ENCODE data around the gene TMEM132C. TPM values are rescaled to one million over a fixed set of nuclear protein-coding genes. Genes with fewer than 3 reads are reported as not detected.

Gene TMEM132C
- total and polyA plus RNA-seq, 2 of the 4 experiments (the other 2 are of a cell fraction): not detected

DNA sequence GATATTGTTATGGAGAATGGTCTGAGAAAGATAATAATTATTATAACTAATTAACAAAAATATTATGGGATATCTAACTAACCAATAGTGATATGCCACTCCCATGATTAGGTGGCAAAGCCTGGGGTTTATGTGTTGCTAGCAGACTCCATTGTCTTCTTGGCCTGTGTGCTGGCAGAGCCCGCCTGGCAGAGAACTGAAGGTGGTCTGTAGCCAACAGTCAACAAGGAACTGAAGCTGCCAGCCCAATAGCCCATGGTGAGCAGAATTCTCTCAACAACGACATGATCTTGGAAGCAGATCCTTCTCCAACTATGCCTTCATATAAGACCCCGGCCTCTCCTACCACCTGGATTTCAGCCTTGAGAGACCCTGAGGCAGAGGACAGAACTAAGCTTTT lies 298.0 kb downstream of the TMEM132C start:
- no peak overlapping the region for H3K23ac ChIP-seq (ENCODE audit: low read depth, low read length)
- no TSS peak for BruUV-seq (replicated peaks)
- H2BK120ac ChIP-seq (ENCODE audit: low read depth, low read length): no peak overlapping the region
- no peak overlapping the region for H3K56ac ChIP-seq (ENCODE audit: extremely low read depth, insufficient read depth, low read length)
- H4K91ac ChIP-seq (ENCODE audit: insufficient read depth, low read depth, low read length): no peak overlapping the region
- no peak overlapping the region for H2BK5ac ChIP-seq (ENCODE audit: low read depth, low read length, poor library complexity, severe bottlenecking)
- no peak overlapping the region for H2AK5ac ChIP-seq (ENCODE audit: low read depth, low read length)
- H3K4me1 ChIP-seq (ENCODE audit: control insufficient read depth, insufficient read depth, low read length): no peaks in the 10 kb centered on the region
- H2AK9ac ChIP-seq (replicated peaks; ENCODE audit: low read depth, low read length, poor library complexity): no peak overlapping the region
- in situ Hi-C loops (cut with MboI; ENCODE audit: low sequenced_read_pairs): no loop called here
- CTCF ChIA-PET: no interaction called here
- no peak overlapping the region for H3K9ac ChIP-seq (ENCODE audit: low read depth, low read length)
- no peak for ATAC-seq (ENCODE audit: low read depth)
- no peaks in the 10 kb centered on the region for H3K36me3 ChIP-seq (ENCODE audit: control insufficient read depth, insufficient read depth, low read length)
- DNase-seq: no peak
- H3K9me1 ChIP-seq (ENCODE audit: insufficient read depth, low read length): no peaks in the 10 kb centered on the region
- H4K8ac ChIP-seq (ENCODE audit: low read depth in 2 of 2, low read length in 2 of 2): no peak overlapping the region
- H3K18ac ChIP-seq (ENCODE audit: low read depth, low read length): no peak overlapping the region
- no peak overlapping the region for H2AFZ ChIP-seq (replicated peaks; ENCODE audit: low read length, poor library complexity)
- no peak overlapping the region for H3K4ac ChIP-seq (ENCODE audit: low read depth, low read length)
- POLR2A ChIA-PET (ENCODE audit: unreplicated experiment): no interaction called here
- TF ChIP-seq MAZ (IDR thresholded peaks at IDR 0.05; ENCODE audit: borderline replicate concordance, low read depth, low read length) (no peak), RAD21 (IDR thresholded peaks at IDR 0.05; ENCODE audit: low read length) (no peak)
- H3K79me1 ChIP-seq (ENCODE audit: low read depth in 1 of 2, low read length in 2 of 2): no peaks in the 10 kb centered on the region
- H3K27me3 ChIP-seq (ENCODE audit: control insufficient read depth, insufficient read depth, low read length): no peaks in the 10 kb centered on the region
- WGBS, 2 experiments (ENCODE audit: extremely low coverage in 2 of 2, insufficient read length in 1 of 2): 20% methylated on average over 1 of the region's 3 CpGs; no CpG with 5 or more reads in 1 of the 2 experiments
- H3K4me3 ChIP-seq (ENCODE audit: insufficient read depth, low read depth, low read length): no peak overlapping the region
- no peak overlapping the region for H3K4me2 ChIP-seq (ENCODE audit: low read depth, low read length)
- H2BK15ac ChIP-seq (ENCODE audit: low read depth, low read length): no peak overlapping the region
- intact Hi-C loops (cut with micrococcal nuclease): no loop called here
- H3K14ac ChIP-seq (replicated peaks; ENCODE audit: low read depth, low read length): no peak overlapping the region
- no peak overlapping the region for H3K27ac ChIP-seq (ENCODE audit: insufficient read depth, low read length)
- H3K9me3 ChIP-seq (ENCODE audit: control insufficient read depth, insufficient read depth, low read length): peaks cover 26% of the 10 kb centered on the region
- H4K20me1 ChIP-seq (ENCODE audit: insufficient read depth, low read length): no peaks in the 10 kb centered on the region
- H4K5ac ChIP-seq (ENCODE audit: low read depth, low read length): no peak overlapping the region
- H2BK20ac ChIP-seq (ENCODE audit: low read depth, low read length): no peak overlapping the region
- dilution Hi-C loops (cut with HindIII; ENCODE audit: low sequenced_read_pairs, unreplicated experiment): no loop called here

All from IMR-90 (cell line).